GM13976 (cell line): ENCODE data around the gene PCDH1.
"Not testable (repeated sequence)": the region's sequence is repeated elsewhere in the genome, so short reads cannot be mapped to it uniquely, and the experiment has no call there.

ENCODE experiments used
- DNase-seq: peaks from one replicate; pipeline ENCODE4 v3.0.0; 2012; ENCODE audit warnings: low spot score
- in situ Hi-C: fragments of 300-500 bp; cut with MboI; formaldehyde crosslinking; loops from one replicate; pipeline ENCODE4 v1.12.0; 2022; ENCODE audit warnings: low sequenced_read_pairs, mixed read lengths, inconsistent platforms; ENCODE audit not compliant: unreplicated experiment
- TF ChIP-seq, protein P1 (sequence below): IDR thresholded peaks from 2 replicates; pipeline ENCODE4 v1.5.1; 2012; ENCODE audit warnings: borderline replicate concordance, mild to moderate bottlenecking; ENCODE audit not compliant: insufficient read depth; ENCODE audit errors: extremely low read depth, missing control alignments, control extremely low read depth

The PCDH1 gene

DNA sequence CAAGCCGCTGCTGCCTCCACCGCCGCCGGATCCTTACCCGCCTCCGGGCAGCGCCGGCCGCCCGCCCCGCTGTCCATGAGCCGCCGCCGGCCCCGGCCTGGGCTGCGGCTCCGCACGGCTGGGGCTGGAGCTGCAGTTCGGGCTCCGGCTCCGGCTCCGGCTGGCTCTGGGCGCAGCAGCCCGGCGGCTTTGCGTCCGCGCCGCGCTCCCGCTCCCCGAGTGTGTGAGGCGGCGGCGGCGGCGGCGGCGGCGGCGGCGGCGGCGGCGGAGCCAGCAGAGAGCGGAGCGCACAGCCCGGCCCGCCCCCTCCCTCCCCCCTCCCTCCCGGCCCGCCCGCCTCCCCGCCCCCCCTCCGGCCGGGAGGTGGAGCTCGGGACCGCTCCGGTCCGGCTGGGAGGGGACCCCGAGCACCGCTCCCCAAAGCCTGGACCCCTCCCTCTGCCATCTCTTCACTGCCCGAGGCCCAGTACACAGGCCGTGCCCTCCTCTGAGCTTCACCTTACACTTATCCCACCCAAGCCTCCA is at the start of gene PCDH1:
TSS of gene PCDH1 (minus strand) at position 225 of the 525 bp plus-strand sequence. CDS start at position 77, 148 bp downstream.
- DNase-seq, result no peak
- in situ Hi-C loops, result loop anchor here (10.0 kb wide), 1 partner anchor 183 kb away; no protein-coding TSS in a partner anchor

GRCh38 chr5:141926434-141926833 is 48.2 kb upstream of the PCDH1 start:
- no peak for DNase-seq
- in situ Hi-C loops, result no loop called here
- TF ChIP-seq, protein P1, sequence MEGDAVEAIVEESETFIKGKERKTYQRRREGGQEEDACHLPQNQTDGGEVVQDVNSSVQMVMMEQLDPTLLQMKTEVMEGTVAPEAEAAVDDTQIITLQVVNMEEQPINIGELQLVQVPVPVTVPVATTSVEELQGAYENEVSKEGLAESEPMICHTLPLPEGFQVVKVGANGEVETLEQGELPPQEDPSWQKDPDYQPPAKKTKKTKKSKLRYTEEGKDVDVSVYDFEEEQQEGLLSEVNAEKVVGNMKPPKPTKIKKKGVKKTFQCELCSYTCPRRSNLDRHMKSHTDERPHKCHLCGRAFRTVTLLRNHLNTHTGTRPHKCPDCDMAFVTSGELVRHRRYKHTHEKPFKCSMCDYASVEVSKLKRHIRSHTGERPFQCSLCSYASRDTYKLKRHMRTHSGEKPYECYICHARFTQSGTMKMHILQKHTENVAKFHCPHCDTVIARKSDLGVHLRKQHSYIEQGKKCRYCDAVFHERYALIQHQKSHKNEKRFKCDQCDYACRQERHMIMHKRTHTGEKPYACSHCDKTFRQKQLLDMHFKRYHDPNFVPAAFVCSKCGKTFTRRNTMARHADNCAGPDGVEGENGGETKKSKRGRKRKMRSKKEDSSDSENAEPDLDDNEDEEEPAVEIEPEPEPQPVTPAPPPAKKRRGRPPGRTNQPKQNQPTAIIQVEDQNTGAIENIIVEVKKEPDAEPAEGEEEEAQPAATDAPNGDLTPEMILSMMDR, result no peak

More for the DNA sequence above, at the start of gene PCDH1:
- TF ChIP-seq, protein P1, result no peak

GRCh38 chr5:141923448-141924313 is 45.5 kb upstream of the PCDH1 start, which contains the start of gene DELE1:
Gene DELE1, plus strand, starts transcription at chr5:141923871. Its CDS starts 71 bp downstream, at chr5:141923942.
- in situ Hi-C loops, result no loop called here
- TF ChIP-seq, protein P1, result no peak
- peak; percentile 96 for DNase-seq

GRCh38 chr5:141922827-141923447 is 44.7 kb upstream of the PCDH1 start:
- DNase-seq, in situ Hi-C loops: not testable (repeated sequence)

- in situ Hi-C loops, result no loop called here
- no peak for DNase-seq
- TF ChIP-seq, protein P1, result no peak
These were observed 42.6 kb upstream of the PCDH1 start for GRCh38 chr5:141920771-141921170.

- TF ChIP-seq, protein P1, result no peak
- in situ Hi-C loops, result no loop called here
- DNase-seq, result no peak
These were observed 41.3 kb upstream of the PCDH1 start for GRCh38 chr5:141919218-141920119.
